Measurements from ENCODE around the gene HHIPL1.
A peak's percentile ranks its signal among the peaks of the same experiment; 100 is the strongest.

DNA sequence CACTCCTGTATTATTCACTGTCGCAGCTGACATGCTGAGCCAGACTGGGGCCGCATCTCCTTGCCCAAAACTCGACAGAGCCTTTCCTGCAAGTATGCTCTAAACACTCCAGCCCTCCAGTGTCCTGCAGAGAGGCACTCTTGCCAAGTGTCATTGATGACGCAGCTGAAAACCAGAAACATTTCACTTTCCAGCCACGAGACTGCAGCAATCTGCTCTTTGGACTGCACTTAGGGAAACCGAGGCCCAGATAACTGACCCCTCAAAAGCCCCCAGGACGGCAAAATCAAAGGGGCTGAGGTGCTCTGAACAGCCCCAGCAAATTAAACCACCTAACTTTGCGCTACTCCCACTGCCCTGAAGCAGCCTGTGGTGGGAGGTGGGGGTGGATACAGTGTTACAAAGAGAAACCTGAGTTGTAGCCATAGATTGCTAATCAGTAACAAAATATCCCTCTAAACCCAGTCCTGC lies 43.5 kb upstream of the HHIPL1 start:
- TF ChIP-seq POLR2A (IDR thresholded peaks at IDR 0.05) = peak; percentile 21
- TF ChIP-seq, protein P1, sequence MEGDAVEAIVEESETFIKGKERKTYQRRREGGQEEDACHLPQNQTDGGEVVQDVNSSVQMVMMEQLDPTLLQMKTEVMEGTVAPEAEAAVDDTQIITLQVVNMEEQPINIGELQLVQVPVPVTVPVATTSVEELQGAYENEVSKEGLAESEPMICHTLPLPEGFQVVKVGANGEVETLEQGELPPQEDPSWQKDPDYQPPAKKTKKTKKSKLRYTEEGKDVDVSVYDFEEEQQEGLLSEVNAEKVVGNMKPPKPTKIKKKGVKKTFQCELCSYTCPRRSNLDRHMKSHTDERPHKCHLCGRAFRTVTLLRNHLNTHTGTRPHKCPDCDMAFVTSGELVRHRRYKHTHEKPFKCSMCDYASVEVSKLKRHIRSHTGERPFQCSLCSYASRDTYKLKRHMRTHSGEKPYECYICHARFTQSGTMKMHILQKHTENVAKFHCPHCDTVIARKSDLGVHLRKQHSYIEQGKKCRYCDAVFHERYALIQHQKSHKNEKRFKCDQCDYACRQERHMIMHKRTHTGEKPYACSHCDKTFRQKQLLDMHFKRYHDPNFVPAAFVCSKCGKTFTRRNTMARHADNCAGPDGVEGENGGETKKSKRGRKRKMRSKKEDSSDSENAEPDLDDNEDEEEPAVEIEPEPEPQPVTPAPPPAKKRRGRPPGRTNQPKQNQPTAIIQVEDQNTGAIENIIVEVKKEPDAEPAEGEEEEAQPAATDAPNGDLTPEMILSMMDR (IDR thresholded peaks at IDR 0.05) = no peak
